ENCODE data around the gene USP25. TPM values are rescaled to one million over a fixed set of nuclear protein-coding genes. Genes with fewer than 3 reads are reported as not detected.

The USP25 gene
- total RNA-seq, 3 donors from 2014 or later: 52.8 to 78.4 (median 53.0) TPM

GRCh38 chr21:15706696-15707095, 23.1 kb upstream of the USP25 start:
- H3K27me3 ChIP-seq: no peaks in the 10 kb centered on the region
- TF ChIP-seq POLR2A (IDR thresholded peaks at IDR 0.05) (no peak), POLR2AphosphoS5 (IDR thresholded peaks at IDR 0.05) (peak in 1 of 3 donors; percentile 53)
- DNase-seq (ENCODE audit: low spot score in 2 of 2): peak in 1 of 2 donors; percentile 55
- no peaks in the 10 kb centered on the region for H3K4me1 ChIP-seq
- H3K27ac ChIP-seq: peak overlapping the region; percentile 15 to 71
- H3K4me3 ChIP-seq: no peak overlapping the region
- H3K36me3 ChIP-seq: no peaks in the 10 kb centered on the region
- intact Hi-C loops (cut with DNase I; ENCODE audit: low total_unique reads): no loop called here
- H3K9me3 ChIP-seq: peaks cover 0 to 7% of the 10 kb centered on the region in 2 donors

DNA sequence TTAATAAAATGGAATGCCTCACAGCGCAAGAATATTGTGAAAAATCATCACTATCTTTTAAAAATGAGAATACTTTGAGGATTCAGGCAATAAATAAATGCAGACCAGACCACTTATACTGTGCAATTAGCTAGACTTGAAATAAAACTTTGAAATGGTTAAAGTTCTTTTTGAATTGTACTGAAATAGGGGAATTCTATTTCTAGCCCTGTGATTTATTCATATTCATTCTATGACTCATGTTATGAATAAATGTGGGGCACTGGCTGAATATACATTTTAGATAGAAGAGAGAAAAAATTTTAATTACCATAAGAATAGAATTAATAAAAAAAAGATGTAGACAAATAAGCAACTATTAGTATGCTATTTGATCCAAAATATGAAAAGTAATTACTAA, 16.4 kb upstream of the USP25 start:
- H3K27me3 ChIP-seq: no peaks in the 10 kb centered on the region
- no peak overlapping the region for H3K4me3 ChIP-seq
- H3K36me3 ChIP-seq: no peaks in the 10 kb centered on the region
- DNase-seq (ENCODE audit: low spot score in 2 of 2): no peak
- no peak overlapping the region for H3K27ac ChIP-seq
- TF ChIP-seq, protein P1, sequence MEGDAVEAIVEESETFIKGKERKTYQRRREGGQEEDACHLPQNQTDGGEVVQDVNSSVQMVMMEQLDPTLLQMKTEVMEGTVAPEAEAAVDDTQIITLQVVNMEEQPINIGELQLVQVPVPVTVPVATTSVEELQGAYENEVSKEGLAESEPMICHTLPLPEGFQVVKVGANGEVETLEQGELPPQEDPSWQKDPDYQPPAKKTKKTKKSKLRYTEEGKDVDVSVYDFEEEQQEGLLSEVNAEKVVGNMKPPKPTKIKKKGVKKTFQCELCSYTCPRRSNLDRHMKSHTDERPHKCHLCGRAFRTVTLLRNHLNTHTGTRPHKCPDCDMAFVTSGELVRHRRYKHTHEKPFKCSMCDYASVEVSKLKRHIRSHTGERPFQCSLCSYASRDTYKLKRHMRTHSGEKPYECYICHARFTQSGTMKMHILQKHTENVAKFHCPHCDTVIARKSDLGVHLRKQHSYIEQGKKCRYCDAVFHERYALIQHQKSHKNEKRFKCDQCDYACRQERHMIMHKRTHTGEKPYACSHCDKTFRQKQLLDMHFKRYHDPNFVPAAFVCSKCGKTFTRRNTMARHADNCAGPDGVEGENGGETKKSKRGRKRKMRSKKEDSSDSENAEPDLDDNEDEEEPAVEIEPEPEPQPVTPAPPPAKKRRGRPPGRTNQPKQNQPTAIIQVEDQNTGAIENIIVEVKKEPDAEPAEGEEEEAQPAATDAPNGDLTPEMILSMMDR (IDR thresholded peaks at IDR 0.05): no peak
- TF ChIP-seq POLR2AphosphoS5 (IDR thresholded peaks at IDR 0.05) (no peak), POLR2A (IDR thresholded peaks at IDR 0.05) (no peak)
- no peaks in the 10 kb centered on the region for H3K4me1 ChIP-seq
- intact Hi-C loops (cut with DNase I; ENCODE audit: low total_unique reads): no loop called here
- no peaks in the 10 kb centered on the region for H3K9me3 ChIP-seq

GRCh38 chr21:15718711-15719110, 11.1 kb upstream of the USP25 start:
- DNase-seq (ENCODE audit: low spot score in 2 of 2): no peak
- Histone ChIP-seq H3K4me1 (no peaks in the 10 kb centered on the region), H3K27ac (no peak overlapping the region), H3K36me3 (no peaks in the 10 kb centered on the region), H3K27me3 (no peaks in the 10 kb centered on the region), H3K9me3 (peaks cover 0 to 9% of the 10 kb centered on the region in 2 donors), H3K4me3 (no peak overlapping the region)
- TF ChIP-seq POLR2A (IDR thresholded peaks at IDR 0.05) (no peak), POLR2AphosphoS5 (IDR thresholded peaks at IDR 0.05) (no peak)
- TF ChIP-seq, protein P1 (IDR thresholded peaks at IDR 0.05): no peak
- intact Hi-C loops (cut with DNase I; ENCODE audit: low total_unique reads): no loop called here

GRCh38 chr21:15719976-15720375, 9.8 kb upstream of the USP25 start:
- TF ChIP-seq POLR2AphosphoS5 (IDR thresholded peaks at IDR 0.05): no peak
- no peak for TF ChIP-seq POLR2A (IDR thresholded peaks at IDR 0.05)
- TF ChIP-seq, protein P1 (IDR thresholded peaks at IDR 0.05): no peak
- no peaks in the 10 kb centered on the region for H3K4me1 ChIP-seq

GRCh38 chr21:15722591-15723324, 7.0 kb upstream of the USP25 start:
- intact Hi-C loops (cut with DNase I; ENCODE audit: low total_unique reads): no loop called here

More at GRCh38 chr21:15719976-15720375, 9.8 kb upstream of the USP25 start:
- no peak overlapping the region for H3K4me3 ChIP-seq
- H3K9me3 ChIP-seq: peaks cover 0 to 9% of the 10 kb centered on the region in 2 donors
- intact Hi-C loops (cut with DNase I; ENCODE audit: low total_unique reads): no loop called here
- no peaks in the 10 kb centered on the region for H3K36me3 ChIP-seq
- H3K27me3 ChIP-seq: no peaks in the 10 kb centered on the region
- no peak for DNase-seq (ENCODE audit: low spot score in 2 of 2)
- H3K27ac ChIP-seq: no peak overlapping the region

More at GRCh38 chr21:15722591-15723324, 7.0 kb upstream of the USP25 start:
- Histone ChIP-seq H3K4me3 (no peak overlapping the region), H3K9me3 (peaks cover 0 to 9% of the 10 kb centered on the region in 2 donors), H3K27me3 (no peaks in the 10 kb centered on the region), H3K4me1 (no peaks in the 10 kb centered on the region), H3K27ac (peak overlapping the region; percentile 8 to 72), H3K36me3 (no peaks in the 10 kb centered on the region)
- DNase-seq (ENCODE audit: low spot score in 2 of 2): no peak
- TF ChIP-seq, protein P1 (IDR thresholded peaks at IDR 0.05): no peak
- no peak for TF ChIP-seq POLR2A (IDR thresholded peaks at IDR 0.05)
- TF ChIP-seq POLR2AphosphoS5 (IDR thresholded peaks at IDR 0.05): no peak

Measured in breast epithelium (tissue), 4 donors.